Neural cell (in vitro differentiated cells): ENCODE measurements around the gene LIN37.

ENCODE experiments used
- CTCF ChIP-seq: fragments of 450-650 bp; IDR thresholded peaks from 2 replicates; pipeline ENCODE4 v1.5.1; 2014; ENCODE audit warnings: antibody characterized with exemption, mild to moderate bottlenecking, moderate library complexity; ENCODE audit not compliant: poor library complexity, severe bottlenecking
- EP300 ChIP-seq: fragments of 450-650 bp; conservative IDR thresholded peaks from 2 replicates; pipeline ENCODE4 v1.6.1; 2014; ENCODE audit warnings: antibody characterized with exemption, mild to moderate bottlenecking, moderate library complexity; ENCODE audit not compliant: poor library complexity, severe bottlenecking
- EZH2 ChIP-seq: fragments of 200-600, 300-800 bp; shearing (Covaris generic), sonication (generic); IDR thresholded peaks from 2 replicates; pipeline ENCODE4 v1.6.1; 2014; ENCODE audit warnings: antibody characterized with exemption, low read length, borderline replicate concordance, mild to moderate bottlenecking; ENCODE audit not compliant: insufficient read depth, poor library complexity, severe bottlenecking
- MXI1 ChIP-seq: fragments of 450-650 bp; conservative IDR thresholded peaks from 2 replicates; pipeline ENCODE4 v1.6.1; 2014; ENCODE audit warnings: antibody characterized with exemption, mild to moderate bottlenecking; ENCODE audit not compliant: poor library complexity, severe bottlenecking
- POLR2AphosphoS5 ChIP-seq: IDR thresholded peaks from 2 replicates; pipeline ENCODE4 v1.6.1; 2012
- RAD21 ChIP-seq: fragments of 450-650 bp; conservative IDR thresholded peaks from 2 replicates; pipeline ENCODE4 v1.6.1; 2014; ENCODE audit warnings: antibody characterized with exemption, mild to moderate bottlenecking, moderate library complexity

- TF ChIP-seq CTCF (no peak), EP300 (no peak), MXI1 (no peak), POLR2AphosphoS5 (no peak), EZH2 (no peak), RAD21 (no peak)
These were observed 7.4 kb downstream of the LIN37 start for GRCh38 chr19:35755550-35756376.
